HG02943 (cell line): Measurements from ENCODE around the gene VAV2.

Experiments used
- ATAC-seq: cut with Tn5 transposase; IDR thresholded peaks from one replicate; pipeline ENCODE4 v1.9.1; 2021; ENCODE audit warnings: mild to moderate bottlenecking, low read depth, moderate library complexity; ENCODE audit not compliant: unreplicated experiment

VAV2 gene

DNA sequence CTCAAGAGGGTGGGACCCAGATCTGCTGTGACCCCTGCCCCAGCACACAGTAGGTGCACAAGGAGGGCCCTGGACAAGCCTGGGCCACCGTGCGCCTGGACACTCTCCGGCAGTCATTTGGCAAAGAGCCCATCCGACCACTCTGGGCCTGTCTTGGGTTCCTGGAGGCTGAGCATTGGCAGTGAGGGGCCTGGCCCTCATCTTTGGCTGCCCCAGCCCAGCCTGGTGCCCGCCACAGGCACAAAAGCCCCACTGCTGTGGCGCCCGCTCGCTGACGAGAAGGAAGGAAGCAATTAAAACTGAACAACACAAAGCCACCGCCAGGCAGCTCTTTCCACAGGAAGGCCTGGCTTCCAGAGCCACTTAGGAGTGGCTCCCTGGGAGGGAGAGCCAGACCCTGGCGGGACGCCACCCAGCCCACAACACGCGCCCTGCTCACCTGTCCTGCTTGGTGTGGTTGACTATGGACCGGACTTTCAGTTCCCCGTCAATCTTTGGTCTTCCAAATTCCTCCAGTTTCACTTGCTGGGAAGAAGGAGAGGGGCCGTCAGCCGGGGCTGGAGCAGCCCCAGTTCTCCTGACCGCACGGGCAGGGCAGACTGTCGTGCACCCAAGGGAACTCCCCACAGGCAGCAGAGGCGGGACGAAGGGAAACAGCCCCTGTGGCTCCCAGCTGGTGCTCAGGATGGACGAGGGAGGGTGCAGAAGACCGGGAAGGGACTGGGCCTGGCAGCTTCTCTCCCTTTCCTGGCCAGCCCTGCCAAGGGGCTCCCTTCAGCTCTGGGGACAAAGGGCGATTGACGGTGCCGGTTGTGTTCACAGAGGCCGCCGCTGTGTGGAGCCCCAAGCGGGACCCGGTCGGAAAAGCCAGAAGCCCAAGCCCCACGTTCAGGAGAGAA is 203.1 kb downstream of the VAV2 start:
- no peak for ATAC-seq

DNA sequence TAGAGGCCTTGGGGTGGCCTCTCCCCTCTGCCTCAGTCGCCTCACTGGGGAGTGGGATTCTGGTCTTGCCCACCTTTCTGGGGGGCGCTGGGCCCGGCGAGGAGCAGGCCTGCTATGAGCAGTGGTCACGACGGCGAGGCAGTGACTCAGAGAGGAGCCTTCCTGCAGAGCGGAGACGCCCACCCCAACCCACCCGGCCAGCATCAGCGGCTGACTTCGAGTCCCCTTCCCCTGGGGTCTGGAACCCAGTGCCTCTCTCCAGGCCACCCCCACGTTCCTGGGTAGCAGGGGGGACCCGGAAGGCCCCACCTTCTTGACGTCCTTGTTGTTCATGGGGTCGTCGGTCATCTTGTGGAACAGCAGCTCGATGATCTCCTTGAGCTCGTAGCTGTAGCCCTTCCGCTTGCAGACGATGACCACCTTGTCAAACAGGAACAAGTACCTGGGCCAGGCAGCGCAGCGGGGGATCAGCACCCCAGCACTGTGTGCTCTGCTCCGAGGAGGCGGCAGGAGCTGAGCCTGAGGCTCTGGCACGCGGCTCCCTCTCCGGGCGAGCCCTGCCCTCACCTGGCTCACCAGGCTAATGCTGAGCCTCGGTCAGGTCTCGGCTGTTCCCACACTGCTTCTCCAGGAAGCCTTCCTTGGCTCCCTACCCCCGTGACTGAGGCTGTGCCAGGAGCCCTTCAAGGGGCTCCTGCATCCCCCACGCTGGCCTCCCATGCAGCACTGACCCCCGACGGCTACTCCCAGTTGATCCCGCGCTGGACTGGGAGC is 203.9 kb downstream of the VAV2 start:
- no peak for ATAC-seq

DNA sequence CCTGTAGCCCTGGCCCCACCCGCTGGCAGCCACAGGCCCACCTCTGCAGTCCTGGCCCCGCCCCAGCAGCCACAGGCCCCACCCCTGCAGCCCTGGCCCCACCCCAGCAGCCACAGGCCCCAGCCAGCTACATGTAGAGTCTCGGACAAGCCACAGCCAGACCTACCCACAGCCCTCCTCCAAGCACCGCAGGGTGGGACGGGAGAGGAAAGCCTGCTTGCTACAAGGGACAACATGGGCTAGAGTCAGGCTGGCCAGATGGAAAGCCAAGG is 204.4 kb downstream of the VAV2 start:
- no peak for ATAC-seq

DNA sequence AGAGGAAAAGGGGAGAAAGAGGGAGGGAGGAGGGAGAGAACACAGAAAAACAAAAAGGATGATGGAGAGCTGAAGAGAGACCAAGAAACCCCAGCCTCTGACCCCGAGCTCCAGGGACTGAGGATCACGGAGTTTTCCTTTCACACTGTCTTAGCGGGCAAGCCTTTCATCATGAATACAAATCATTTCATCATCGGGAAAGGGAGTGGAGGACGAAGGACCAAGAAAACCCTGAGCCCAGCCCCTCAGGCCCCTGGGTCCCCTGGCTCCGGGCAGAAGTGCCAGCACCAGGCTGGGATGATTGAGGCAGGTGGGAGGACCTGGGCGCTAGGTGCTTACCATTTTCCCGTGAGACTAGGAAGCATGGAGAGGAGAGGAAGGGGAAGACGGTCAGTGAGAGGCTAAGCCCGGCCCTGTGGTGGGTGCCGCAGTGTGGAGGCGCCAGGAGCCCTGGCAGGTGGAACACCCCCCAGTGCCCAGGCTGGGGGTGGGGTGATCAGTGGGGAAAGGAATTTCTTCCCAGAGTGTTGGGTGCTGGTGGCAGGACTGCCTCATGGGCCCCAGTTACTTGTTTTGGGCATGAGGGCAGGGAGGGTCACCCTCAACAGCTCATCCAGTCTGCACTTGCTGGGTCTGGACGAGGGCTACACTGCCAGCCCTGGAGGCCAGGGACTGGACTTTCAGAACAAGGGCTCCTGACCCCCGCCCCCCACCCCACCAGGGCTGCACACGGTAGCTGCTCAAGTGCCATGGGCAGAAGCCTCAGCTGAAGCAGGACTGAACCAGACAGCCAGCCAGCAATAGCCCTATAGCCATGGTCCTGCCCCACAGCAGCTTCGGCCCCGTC is 205.0 kb downstream of the VAV2 start:
- no peak for ATAC-seq

DNA sequence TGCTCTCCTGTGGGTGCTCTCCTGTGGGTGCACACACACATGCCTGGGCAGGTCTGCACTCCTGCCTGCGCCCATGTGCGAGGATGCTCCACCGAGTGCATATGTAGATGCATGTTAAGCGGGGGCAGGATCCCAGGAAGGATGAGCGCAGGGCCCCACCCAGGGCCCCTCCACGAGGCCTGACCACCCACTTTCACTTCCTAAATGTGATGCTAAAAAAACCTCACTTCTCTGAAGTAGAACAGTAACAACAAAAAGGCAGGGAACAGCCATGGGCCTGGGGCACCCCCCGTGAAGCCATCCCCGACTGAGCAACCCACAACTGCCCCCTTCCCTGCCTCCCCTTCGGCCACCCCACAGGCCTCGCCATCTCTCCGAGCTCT is 205.8 kb downstream of the VAV2 start:
- no peak for ATAC-seq

DNA sequence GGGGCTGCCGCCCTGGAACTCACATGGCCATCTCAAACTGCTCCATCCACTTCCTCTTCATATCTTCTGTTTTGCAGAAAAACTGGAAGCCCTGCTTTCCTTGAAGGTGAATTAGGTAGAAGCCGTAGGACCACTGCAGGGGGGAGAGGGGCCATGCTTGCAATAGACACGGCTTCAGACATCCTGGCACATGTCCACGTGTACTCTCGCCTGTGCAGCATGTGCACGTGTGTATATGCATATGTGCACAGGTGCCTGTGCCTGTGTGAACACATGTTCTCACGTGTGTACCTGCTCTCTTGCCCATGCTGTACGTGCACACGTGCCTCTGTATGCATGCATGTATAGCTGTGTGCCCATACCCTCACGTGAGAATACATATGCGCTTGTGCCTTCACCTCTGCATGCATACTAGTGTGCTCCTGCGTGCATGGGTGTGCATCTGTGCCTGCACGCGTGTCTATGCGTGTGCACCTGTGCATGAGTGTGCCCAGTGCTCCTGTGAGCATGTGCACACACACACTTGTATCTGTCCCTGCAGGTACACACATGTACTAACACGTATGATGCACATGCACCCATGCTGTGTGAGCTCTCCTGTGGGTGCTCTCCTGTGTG is 206.3 kb downstream of the VAV2 start:
- no peak for ATAC-seq

DNA sequence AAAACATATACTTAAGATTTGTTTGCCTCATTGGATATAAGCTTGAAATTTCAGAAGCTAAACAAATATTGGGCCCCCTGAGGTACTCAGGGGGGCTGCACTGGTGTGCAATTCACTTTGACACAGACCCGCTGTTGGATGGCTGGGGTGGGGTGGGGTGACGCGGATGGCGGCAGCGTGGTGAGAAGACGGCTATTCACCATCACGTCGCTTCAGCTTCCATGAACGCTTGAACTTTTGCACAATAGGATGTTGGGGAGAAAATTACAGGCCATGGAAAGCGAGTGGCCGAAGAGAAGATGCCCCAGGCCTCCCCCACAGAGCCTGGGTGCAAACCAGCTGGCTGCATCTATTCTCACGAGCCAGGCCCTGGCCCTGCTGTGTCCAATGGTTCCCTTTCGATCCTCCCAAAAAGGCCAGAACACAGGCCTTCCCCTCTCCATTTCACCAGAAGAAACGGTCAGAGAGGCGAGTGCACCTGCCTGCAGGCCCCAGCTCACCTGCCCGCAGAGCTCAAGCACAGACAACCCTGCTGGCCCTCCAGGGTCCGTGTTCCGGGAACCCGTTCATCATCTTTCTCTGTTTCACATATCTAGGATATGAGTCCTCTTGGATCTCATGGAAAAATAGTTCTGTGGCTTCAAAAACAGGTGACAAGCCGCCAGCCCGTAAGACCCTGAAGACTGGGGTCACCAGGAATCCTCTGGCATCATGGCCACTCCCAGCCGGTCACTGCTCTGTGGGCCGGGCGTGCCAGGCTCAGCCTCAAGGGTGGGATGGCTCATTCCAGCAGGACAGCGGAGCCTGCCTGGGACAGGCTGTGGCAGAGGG is 207.2 kb downstream of the VAV2 start:
- ATAC-seq = no peak

DNA sequence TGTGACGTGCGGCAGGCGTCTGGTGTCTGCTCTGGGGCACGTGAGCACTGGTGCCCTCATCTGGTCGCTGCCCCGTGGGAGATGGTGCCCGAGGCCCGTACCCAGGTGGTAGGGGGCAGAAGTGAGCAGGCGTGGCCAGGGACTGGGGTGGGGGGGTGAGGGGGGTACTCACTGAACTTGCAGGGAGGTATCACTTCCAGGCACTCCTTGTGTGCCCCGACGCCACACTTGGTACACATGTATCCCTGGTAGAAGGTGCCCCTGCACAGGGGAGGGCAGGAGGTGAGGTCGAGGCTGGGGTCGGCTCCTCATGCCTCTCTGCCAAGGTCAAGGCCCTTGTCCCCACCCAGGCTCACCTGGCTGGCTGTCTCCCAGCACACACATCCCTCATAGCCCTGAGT is 208.8 kb downstream of the VAV2 start:
- ATAC-seq = no peak

DNA sequence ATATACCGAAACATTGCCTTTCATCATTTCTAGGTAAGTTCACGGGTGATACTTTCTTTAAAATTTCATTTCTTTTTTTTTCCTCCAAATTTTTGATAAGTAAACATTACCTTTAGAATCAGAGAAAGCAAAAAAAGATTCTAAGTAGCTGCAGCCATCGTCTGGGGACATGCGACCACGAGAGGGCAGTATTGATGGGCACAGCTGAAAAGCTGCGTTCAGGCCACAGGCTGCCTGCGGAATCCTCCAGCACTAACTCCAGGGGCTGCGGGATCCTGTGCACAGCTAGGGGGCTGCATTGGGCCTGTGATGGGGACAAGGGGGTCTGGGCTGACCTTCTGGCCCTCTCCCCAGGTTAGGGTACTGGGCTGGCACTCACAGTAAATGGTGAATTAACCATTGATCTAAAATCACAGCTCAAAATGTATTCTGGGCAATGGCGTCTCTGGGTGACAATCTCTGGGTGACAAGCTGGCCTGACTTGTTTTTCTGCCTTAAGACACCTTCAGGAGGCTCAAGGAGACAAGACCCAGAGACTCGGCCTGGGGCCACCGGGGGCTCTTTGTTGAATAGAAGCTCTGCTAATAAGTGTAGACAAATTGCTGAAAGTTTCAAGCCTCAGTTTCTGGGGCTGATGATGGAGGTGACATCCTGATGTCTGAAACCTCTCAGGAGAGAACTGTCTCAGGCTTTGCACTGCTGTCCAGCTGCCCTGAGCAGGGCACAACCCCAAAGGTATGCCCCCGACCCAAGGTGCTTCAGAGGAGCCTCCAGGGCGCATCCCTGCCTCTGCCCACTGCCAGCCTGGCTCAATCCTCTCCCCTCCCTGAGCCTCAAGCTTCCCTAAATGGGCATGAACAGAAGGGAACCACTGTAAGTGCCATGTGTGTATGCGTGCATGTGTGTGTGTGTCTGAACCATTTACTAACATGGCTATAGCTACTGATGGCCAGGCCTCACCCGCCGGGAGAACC is 209.7 kb downstream of the VAV2 start:
- ATAC-seq = no peak

DNA sequence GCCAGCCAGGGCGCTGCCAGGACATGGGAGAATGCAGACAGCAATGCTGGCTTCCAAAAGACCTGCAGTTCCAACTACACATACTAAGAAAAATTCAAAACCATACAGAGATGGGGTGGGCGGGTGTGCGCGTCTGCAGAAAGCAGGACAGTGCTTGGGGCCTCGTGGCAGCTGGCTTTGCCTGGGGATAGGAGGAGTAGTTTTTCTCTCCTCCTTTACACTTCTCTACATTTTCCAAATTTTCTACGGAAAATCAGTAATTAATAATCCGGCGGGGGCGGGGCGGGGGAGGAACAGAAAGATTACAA is 210.3 kb downstream of the VAV2 start:
- no peak for ATAC-seq

DNA sequence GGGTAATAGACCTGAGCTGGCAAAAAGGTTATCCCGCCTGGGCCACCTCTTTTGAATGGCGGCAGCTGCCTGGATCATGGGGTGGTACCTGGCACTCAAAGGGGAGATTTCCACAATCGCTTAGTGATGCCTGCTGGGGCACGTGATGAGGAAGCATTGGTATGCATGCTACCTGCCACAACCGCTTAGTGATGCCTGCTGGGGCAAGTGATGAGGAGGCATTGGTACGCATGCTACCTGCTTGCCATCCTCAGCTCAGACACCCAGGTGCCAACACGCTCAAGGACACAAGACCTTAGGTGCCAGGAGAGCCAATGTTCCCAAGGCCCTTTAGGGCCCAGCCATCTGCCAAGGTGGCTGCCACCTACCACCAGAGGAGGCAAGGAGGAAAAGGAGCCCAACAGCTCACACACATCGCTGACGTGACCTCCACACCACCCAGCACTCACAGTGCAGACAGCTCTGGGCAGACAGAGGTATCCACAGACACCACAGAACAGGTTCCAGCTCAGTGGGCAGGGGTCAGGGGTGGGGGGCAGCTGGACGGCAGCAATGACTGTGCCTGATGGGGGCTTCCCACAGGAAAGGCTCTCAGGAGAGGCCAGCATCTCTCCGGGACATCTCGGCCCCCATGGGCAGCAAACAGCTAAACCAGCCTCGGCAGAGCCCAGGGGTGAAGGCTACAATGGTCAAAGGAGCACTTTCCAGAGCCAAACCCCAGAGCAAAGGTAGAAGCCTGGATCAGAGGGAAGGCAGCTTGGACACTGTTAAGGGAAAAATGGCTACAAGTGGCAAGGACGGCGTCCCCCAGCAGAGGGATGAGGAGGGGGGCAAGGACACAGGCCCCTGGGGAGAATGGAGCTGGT is 210.9 kb downstream of the VAV2 start:
- ATAC-seq = no peak

DNA sequence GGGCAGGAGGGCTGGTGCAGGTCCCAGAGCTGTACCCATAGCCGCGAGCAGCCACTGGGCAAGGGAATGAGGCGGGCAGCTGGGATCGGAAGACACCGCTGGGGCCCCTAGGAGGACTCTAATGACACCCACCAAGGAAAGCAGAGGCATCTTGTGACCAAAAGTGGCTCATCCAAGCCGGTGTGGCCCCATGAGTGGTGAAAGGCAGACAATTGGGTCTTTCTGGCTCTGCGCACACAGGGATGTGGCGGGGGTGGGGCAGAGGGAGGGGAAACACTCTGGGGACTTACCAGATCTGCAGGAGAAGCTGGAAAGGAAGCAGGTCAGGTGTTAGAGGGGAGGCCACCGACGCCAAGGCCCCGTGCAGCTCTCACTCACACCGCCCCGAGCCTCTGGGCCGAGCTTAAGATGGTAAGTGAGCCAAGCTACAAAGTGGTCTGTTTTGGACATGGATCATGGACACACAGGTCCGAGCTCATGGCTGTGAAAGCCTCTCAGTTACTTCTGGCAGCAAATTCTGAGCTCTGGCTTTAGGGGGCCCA is 211.6 kb downstream of the VAV2 start:
- ATAC-seq = no peak

DNA sequence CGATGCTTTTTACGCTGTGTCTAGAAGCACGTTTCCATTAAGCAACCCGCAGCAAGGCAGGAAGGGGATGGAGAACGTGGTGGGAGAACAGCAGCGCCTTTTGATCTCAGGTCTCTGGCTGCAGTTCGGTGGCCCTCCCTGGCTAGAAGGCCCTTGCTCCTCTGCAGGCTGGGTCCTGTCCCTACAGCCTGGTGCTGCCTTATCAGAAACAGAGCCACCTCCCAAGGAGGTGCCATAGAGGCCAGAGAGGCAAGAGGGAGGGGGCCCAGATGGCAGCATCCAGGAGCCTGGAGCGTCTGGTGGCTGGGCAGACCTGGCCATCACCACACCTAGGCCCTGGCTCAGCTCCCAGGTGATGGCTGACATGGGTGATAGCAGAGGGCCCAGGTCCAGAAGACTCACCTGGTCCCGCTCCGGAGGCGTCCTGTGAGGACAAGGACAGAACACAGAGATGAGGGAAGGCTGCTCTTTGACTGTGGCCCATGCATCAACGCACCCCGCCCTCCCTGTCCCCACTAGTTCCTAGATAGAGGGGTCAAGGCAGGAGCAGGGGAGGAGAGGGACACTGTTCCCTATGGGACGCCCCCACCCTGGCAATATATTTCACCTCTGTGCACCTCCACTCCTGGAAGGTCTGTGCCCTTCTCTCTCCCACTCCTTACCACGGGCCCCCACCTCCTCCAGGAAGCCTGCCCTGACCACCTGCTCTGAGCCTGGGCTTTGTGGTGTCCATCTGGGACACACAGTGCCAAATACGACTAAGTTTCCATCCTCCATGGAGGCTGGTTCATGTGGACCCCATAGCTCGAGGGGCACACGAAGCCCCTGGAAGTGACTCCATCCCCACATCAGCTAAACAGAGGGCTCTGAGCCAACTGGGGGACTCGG is 212.4 kb downstream of the VAV2 start:
- no peak for ATAC-seq

DNA sequence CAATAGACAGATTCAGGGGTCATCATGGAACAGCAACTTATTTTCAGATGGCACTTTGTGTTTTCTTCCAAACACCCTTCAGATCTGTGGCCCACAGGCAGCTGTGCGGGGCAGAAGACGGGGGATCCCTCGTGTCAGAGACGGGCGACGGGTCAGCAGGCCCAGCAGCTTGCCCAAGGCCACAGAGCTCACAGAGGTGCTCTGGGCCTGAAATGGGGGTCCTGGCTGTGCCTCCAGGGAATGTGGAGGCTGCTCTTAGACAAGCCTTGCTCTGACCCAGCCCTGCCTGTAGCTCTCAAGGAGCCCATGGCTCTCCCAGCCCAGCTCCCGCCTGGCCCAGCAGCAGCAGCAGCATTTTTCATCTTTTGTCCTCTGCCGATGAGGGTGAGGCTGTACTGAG is 213.0 kb downstream of the VAV2 start:
- no peak for ATAC-seq

DNA sequence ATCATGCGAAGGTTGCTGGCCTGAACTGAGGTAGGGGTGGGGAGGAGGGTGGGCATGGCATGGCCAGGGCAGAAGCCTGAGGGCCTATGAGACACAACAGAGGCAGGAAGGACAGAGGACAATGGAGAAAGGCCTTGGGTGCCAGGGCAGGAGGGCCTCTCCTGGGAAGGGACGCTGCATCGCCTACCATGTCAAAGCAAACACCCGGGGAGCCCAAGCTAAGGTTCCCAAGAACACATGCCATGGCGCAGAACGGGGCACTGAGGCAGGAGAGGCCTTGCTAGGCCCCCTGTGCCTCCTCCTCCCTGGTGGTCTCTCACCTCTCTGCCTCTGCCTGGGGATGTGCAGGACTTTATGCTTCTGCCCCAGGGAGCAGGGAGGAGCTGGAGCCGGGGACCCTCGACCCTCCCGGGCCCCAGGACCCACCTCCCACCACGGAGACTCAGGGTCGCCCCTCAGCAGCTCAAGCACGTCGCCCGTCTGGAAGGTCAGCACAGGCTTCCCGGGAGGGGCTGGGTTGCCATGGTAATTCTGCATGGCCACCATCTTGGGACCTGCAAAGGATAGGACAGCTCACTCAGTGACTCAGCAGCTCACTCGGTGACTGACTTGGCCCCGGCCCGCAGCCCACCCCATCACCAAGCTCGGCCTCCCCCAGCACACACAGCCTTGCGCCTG is 213.6 kb downstream of the VAV2 start:
- ATAC-seq = no peak

DNA sequence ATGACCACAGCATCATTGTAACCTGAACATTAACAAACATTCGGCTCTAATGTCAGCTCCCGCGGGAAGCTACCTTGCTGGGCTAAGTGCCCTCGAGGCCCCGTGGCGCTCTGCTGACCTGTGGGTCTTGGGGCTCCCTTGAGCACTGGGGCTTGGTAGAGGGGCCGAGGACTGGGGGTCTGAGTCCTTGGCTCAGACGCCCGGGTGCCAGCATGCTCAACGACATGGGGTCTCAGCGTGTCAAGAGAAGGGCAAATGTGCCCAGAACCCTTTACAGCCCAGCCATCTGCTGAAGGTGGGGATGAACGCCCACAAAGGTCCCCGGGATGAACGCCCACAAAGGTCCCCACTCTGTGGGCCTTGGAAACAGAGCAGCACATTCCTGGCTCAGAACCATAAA is 214.3 kb downstream of the VAV2 start:
- no peak for ATAC-seq
